Testis (tissue), 2 donors: ENCODE measurements around the gene TPO.

ENCODE experiments used
- CTCF ChIP-seq, 3 experiments: fragments of 450-650 bp in 2 of 3; fragments of 200-600 bp in 1 of 3; sonication (generic) in 1 of 3; IDR thresholded peaks; one replicate each; pipeline ENCODE4 v1.5.1; 2016 to 2019; ENCODE audit warnings: antibody characterized with exemption in 3 of 3, mild to moderate bottlenecking in 2 of 3, moderate library complexity in 1 of 3
- POLR2A ChIP-seq: fragments of 450-650 bp; IDR thresholded peaks from one replicate; pipeline ENCODE4 v1.6.1; 2017; ENCODE audit warnings: antibody characterized with exemption, mild to moderate bottlenecking, moderate library complexity

GRCh38 chr2:1462994-1463393, 49.7 kb downstream of the TPO start:
- no peak for TF ChIP-seq CTCF (IDR thresholded peaks at IDR 0.05)
- TF ChIP-seq POLR2A, result no peak
